ENCODE data around the gene RARRES1. TPM values are rescaled to one million over a fixed set of nuclear protein-coding genes. Genes with fewer than 3 reads are reported as not detected.

RARRES1 gene
- total RNA-seq, 1 donor from 2014 or later = 742 TPM

DNA sequence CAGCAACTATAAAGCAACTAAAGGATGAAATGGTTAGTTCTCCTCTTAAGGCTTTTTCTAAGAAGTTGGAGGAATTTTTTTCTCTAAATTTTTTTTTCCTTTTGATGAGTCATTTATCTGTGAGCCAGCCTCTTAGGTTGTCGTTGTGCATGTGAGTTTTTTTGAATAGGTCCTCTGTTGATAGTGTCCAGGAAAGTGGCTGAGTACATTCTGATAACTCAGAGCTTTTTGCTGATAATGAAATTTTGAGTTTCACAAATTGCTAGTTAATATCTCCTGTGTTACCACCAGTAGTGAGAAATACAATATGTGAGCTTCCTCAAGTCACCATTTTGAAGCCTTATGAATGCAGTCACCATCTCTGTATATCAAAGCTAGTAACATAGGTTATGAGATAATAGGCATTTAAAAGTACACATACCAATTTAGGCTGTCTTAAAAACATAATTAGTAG, 52.7 kb downstream of the RARRES1 start:
- peaks cover 0 to 10% of the 10 kb centered on the region in 2 donors for H3K36me3 ChIP-seq
- H3K9me3 ChIP-seq = no peaks in the 10 kb centered on the region
- TF ChIP-seq POLR2AphosphoS5 (IDR thresholded peaks at IDR 0.05; ENCODE audit: insufficient read depth in 1 of 2, low read depth in 1 of 2) (no peak), POLR2A (IDR thresholded peaks at IDR 0.05) (no peak)
- TF ChIP-seq, protein P1, sequence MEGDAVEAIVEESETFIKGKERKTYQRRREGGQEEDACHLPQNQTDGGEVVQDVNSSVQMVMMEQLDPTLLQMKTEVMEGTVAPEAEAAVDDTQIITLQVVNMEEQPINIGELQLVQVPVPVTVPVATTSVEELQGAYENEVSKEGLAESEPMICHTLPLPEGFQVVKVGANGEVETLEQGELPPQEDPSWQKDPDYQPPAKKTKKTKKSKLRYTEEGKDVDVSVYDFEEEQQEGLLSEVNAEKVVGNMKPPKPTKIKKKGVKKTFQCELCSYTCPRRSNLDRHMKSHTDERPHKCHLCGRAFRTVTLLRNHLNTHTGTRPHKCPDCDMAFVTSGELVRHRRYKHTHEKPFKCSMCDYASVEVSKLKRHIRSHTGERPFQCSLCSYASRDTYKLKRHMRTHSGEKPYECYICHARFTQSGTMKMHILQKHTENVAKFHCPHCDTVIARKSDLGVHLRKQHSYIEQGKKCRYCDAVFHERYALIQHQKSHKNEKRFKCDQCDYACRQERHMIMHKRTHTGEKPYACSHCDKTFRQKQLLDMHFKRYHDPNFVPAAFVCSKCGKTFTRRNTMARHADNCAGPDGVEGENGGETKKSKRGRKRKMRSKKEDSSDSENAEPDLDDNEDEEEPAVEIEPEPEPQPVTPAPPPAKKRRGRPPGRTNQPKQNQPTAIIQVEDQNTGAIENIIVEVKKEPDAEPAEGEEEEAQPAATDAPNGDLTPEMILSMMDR (IDR thresholded peaks at IDR 0.05) = no peak
- H3K27ac ChIP-seq = no peak overlapping the region
- no peak for DNase-seq (ENCODE audit: extremely low spot score in 2 of 2)
- intact Hi-C loops (cut with DNase I) = loop anchor here (10.0 kb wide), 1 partner anchor 55 kb away; the partner anchor contains the start of gene RARRES1
- H3K4me3 ChIP-seq = no peak overlapping the region
- no peaks in the 10 kb centered on the region for H3K27me3 ChIP-seq
- H3K4me1 ChIP-seq = no peaks in the 10 kb centered on the region

DNA sequence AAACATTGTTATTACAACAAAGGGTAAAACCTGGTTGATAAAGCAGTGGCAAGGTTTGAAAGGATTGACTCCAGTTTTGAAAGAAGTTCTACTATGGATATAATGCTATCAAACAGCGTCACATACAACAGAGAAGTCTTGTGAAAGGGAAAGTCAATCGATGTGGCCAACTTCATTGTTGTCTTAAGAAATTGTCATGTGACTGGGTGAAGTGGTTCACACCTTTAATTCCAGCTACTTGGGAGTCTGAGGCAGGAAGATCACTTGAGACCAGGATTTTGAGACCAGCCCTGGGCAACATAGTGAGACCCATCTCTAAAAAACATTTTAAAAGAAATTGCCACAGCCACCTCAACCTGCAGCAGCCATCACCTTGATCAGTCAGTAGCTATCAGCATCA, 53.6 kb downstream of the RARRES1 start:
- intact Hi-C loops (cut with DNase I) = loop anchor here (10.0 kb wide), 1 partner anchor 56 kb away; the partner anchor contains the start of gene RARRES1
- no peak for TF ChIP-seq POLR2A (IDR thresholded peaks at IDR 0.05)
- TF ChIP-seq, protein P1 (IDR thresholded peaks at IDR 0.05) = no peak
- no peak for TF ChIP-seq POLR2AphosphoS5 (IDR thresholded peaks at IDR 0.05; ENCODE audit: insufficient read depth in 1 of 2, low read depth in 1 of 2)

DNA sequence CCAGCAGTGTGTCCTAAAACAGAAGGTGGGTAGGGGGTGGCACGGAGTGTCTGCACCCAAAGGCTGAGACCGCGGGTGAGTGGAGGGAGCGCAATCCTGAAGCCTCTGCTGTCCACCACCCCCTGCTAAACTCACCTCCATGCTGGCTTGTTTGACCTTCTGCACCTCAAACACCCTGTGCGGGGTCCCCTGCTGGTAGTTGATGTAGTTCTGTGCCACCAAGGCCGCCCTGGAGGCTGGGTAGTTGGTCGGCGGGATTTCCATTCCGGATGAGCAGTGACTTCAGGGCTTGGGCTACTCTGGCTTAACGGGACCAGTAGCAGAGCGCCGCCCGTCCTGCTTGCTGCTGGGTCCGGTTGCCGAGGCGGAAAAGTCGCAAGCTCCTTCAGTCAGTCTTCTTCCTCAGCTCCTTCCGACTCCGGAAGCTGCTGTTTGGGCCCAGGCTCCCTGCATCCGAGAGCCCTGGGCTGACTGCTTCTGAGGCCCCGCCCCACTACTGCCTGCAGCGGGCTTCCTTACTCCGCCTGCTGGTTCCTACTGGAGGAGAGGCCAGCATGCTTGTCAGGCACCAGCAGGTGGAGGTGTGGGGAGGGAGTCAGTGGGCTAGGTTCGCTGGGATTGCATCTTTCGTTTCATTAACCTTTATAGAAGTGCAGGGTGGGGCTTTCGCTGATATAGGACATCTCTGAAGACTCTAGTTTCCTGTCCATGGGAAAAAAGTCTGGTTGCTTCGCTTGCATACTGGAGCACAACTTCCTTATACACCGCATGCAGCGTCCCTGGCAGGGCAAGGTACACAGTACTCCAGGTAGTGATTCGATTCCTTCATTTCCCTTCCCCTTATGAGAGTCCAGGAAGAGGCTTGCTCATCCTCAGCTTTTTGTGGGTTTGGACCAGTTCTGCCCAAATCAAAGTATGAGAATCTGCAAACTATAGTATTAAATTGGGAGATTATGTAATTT, 59.8 kb downstream of the RARRES1 start, which contains the start of gene LXN:
LXN (minus strand) TSS at position 434 of the 962 bp plus-strand sequence; CDS start at position 264, 170 bp downstream.
- Histone ChIP-seq H3K27ac (peak within 1 kb of the TSS; percentile 78), H3K27me3 (no peaks in the 10 kb centered on the region), H3K4me1 (peaks cover 14% of the 10 kb centered on the region), H3K9me3 (no peaks in the 10 kb centered on the region), H3K4me3 (peak within 1 kb of the TSS; percentile 52 to 54), H3K36me3 (peaks cover 0 to 10% of the 10 kb centered on the region in 2 donors)
- intact Hi-C loops (cut with DNase I) = loop anchor here (10.0 kb wide), 1 partner anchor 62 kb away; the partner anchor contains the start of gene RARRES1
- TF ChIP-seq POLR2AphosphoS5 (IDR thresholded peaks at IDR 0.05; ENCODE audit: insufficient read depth in 1 of 2, low read depth in 1 of 2) = peak; percentile 79 to 84
- TF ChIP-seq, protein P1 (IDR thresholded peaks at IDR 0.05) = peak in 2 of 3 experiments; percentile 48 to 64
- TF ChIP-seq POLR2A (IDR thresholded peaks at IDR 0.05) = no peak
- peak in 1 of 2 donors; percentile 93 for DNase-seq (ENCODE audit: extremely low spot score in 2 of 2)

More for the DNA sequence above, 53.6 kb downstream of the RARRES1 start:
- H3K27me3 ChIP-seq = no peaks in the 10 kb centered on the region
- no peak overlapping the region for H3K27ac ChIP-seq
- H3K9me3 ChIP-seq = no peaks in the 10 kb centered on the region
- H3K36me3 ChIP-seq = peaks cover 0 to 10% of the 10 kb centered on the region in 2 donors
- DNase-seq (ENCODE audit: extremely low spot score in 2 of 2) = no peak
- H3K4me1 ChIP-seq = no peaks in the 10 kb centered on the region
- no peak overlapping the region for H3K4me3 ChIP-seq

DNA sequence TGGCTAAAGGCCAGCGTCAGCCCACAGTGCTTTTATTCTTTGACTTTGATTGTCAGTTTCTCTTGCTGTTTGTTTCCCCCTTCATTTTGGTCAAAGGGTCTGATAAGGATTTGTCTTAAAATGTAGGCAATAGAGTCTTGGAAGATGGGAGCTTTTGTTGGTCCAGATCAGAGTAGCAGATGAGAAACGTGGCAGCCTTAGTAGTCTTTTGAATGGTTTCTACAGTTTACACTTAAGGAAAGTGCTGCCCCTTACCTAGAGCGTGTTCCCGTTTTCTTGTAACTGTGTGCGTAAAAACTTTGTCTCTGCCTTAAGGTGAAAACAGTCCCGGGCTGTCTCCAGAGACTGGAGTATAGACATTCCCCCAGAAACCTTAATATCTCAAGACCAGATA, 60.4 kb downstream of the RARRES1 start:
- H3K36me3 ChIP-seq = peaks cover 0 to 13% of the 10 kb centered on the region in 2 donors
- no peak for DNase-seq (ENCODE audit: extremely low spot score in 2 of 2)
- peaks cover 14% of the 10 kb centered on the region for H3K4me1 ChIP-seq
- intact Hi-C loops (cut with DNase I) = loop anchor here (10.0 kb wide), 1 partner anchor 63 kb away; the partner anchor contains the start of gene RARRES1
- H3K9me3 ChIP-seq = no peaks in the 10 kb centered on the region
- no peaks in the 10 kb centered on the region for H3K27me3 ChIP-seq
- no peak for TF ChIP-seq POLR2AphosphoS5 (IDR thresholded peaks at IDR 0.05; ENCODE audit: insufficient read depth in 1 of 2, low read depth in 1 of 2)
- TF ChIP-seq, protein P1 (IDR thresholded peaks at IDR 0.05) = no peak
- TF ChIP-seq POLR2A (IDR thresholded peaks at IDR 0.05) = no peak
- peak overlapping the region; percentile 78 for H3K27ac ChIP-seq
- peak overlapping the region; percentile 52 to 54 for H3K4me3 ChIP-seq
